ENCODE results near the gene BICC1. TPM values are rescaled to one million over a fixed set of nuclear protein-coding genes. Genes with fewer than 3 reads are reported as not detected.

BICC1 gene
- total and polyA plus RNA-seq, 2 of the 13 experiments (the other 11 are each of a cell fraction or from before 2014, with no cell fraction given): 0.18 to 1.5 TPM

GRCh38 chr10:58817201-58817846 is 304.7 kb downstream of the BICC1 start (continued):
- TF ChIP-seq BCL6 (CRISPR knock-in tag; IDR thresholded peaks at IDR 0.05) (peak; percentile 97), ASH2L (IDR thresholded peaks at IDR 0.05; ENCODE audit: insufficient read length, low read depth, low read length) (peak; percentile 18), USF2 (IDR thresholded peaks at IDR 0.05; ENCODE audit: low read depth, low read length) (no peak), USF2 (CRISPR knock-in tag; IDR thresholded peaks at IDR 0.05; ENCODE audit: borderline replicate concordance) (no peak), ZC3H13 (CRISPR knock-in tag; IDR thresholded peaks at IDR 0.05) (no peak), TEF (CRISPR knock-in tag; IDR thresholded peaks at IDR 0.05) (no peak), RARG (CRISPR knock-in tag; IDR thresholded peaks at IDR 0.05; ENCODE audit: low read depth) (no peak), MIXL1 (CRISPR knock-in tag; IDR thresholded peaks at IDR 0.05) (peak; percentile 48; the same call in 1 of the 2 replicates), ZNF691 (CRISPR knock-in tag; IDR thresholded peaks at IDR 0.05; ENCODE audit: borderline replicate concordance, low read depth) (no peak), ZNF207 (IDR thresholded peaks at IDR 0.05; ENCODE audit: borderline replicate concordance) (no peak), PLRG1 (conservative IDR thresholded peaks at IDR 0.05) (no peak), MAFF (IDR thresholded peaks at IDR 0.05; ENCODE audit: low read depth, low read length) (no peak)
